Hematopoietic multipotent progenitor cell treated with erythropoietin and hydrocortisone succinate and interleukin-3 and kit ligand, for 15 days (in vitro differentiated cells): ENCODE data around the gene SLIT1.

Source experiments
- DNase-seq: peaks from one replicate; pipeline ENCODE4 v3.0.0-alpha.2; 2015; ENCODE audit warnings: low spot score

Gene SLIT1

GRCh38 chr10:96964131-96964530 is 221.6 kb downstream of the SLIT1 start:
- no peak for DNase-seq

GRCh38 chr10:96960872-96961271 is 224.9 kb downstream of the SLIT1 start:
- DNase-seq: no peak

GRCh38 chr10:96959733-96960132 is 226.0 kb downstream of the SLIT1 start:
- DNase-seq: no peak

- no peak for DNase-seq
These were observed 227.7 kb downstream of the SLIT1 start for GRCh38 chr10:96958071-96958470.

- DNase-seq: no peak
These were observed 230.0 kb downstream of the SLIT1 start for GRCh38 chr10:96955794-96956193.

GRCh38 chr10:96951954-96952353 is 233.8 kb downstream of the SLIT1 start:
- DNase-seq: no peak

- no peak for DNase-seq
These were observed 236.6 kb downstream of the SLIT1 start for GRCh38 chr10:96949039-96949683.
